RWPE2 (cell line): ENCODE data around the gene CACNA1D.

ENCODE experiments used
- ATAC-seq: fragments of 200-7000 bp; cut with Tn5 transposase; 3 replicates; pipeline ENCODE4 v1.9.1; 2021; ENCODE audit warnings: low read depth
- DNase-seq: peaks from one replicate; pipeline ENCODE4 v3.0.0-alpha.2; 2020; ENCODE audit warnings: low spot score
- H3K27ac ChIP-seq: fragments of 450-650 bp; 2 replicates; pipeline ENCODE4 v1.5.1; 2017; ENCODE audit warnings: mild to moderate bottlenecking; ENCODE audit not compliant: poor library complexity, severe bottlenecking
- H3K27me3 ChIP-seq: fragments of 250-450 bp; sonication (Bioruptor Pico); 2 replicates; pipeline ENCODE4 v1.5.1; 2021; ENCODE audit warnings: mild to moderate bottlenecking, moderate library complexity; ENCODE audit not compliant: insufficient read depth, poor library complexity, severe bottlenecking
- H3K36me3 ChIP-seq: fragments of 250-450 bp; sonication (Bioruptor Pico); 2 replicates; pipeline ENCODE4 v1.5.1; 2020; ENCODE audit warnings: low read depth, mild to moderate bottlenecking, moderate library complexity
- H3K4me1 ChIP-seq: fragments of 250-450 bp; sonication (Bioruptor Pico); 2 replicates; pipeline ENCODE4 v1.5.1; 2021; ENCODE audit warnings: mild to moderate bottlenecking, moderate library complexity; ENCODE audit not compliant: insufficient read depth, poor library complexity, severe bottlenecking
- H3K4me3 ChIP-seq: fragments of 250-450 bp; sonication (Bioruptor Pico); 2 replicates; pipeline ENCODE4 v1.5.1; 2021; ENCODE audit warnings: mild to moderate bottlenecking, moderate library complexity; ENCODE audit not compliant: severe bottlenecking
- H3K9me3 ChIP-seq: fragments of 250-450 bp; sonication (Bioruptor Pico); 2 replicates; pipeline ENCODE4 v1.5.1; 2021; ENCODE audit warnings: mild to moderate bottlenecking, moderate library complexity; ENCODE audit not compliant: severe bottlenecking
- CTCF ChIP-seq: fragments of 450-650 bp; IDR thresholded peaks from one replicate; pipeline ENCODE4 v1.5.1; 2017; ENCODE audit warnings: mild to moderate bottlenecking, moderate library complexity; ENCODE audit not compliant: poor library complexity, severe bottlenecking

The CACNA1D gene

DNA sequence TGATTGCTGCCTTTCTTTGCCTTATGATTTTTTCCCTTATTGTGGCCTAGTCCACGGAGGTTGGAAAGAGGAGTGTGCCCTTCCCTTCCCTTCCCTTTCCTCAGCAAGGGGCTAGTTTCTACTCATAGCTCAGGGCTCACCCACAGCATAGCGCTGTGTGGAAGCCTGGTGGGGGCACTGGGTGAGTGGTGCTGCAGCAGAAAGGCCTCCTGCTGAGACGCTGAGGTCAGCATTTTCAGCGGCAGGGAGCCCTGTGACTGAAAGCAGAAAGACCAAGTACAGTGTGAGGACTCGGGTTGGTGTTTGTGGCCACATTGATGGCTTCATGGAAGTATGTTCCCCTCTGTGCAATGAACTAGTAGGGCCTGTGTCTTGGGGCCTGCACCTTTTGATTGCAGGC is 21.9 kb downstream of the CACNA1D start:
- Histone ChIP-seq H3K9me3 (no peaks in the 10 kb centered on the region), H3K27me3 (peaks cover 8% of the 10 kb centered on the region), H3K4me1 (no peaks in the 10 kb centered on the region), H3K36me3 (no peaks in the 10 kb centered on the region), H3K4me3 (no peak overlapping the region), H3K27ac (no peak overlapping the region)
- no peak for ATAC-seq
- no peak for DNase-seq
- TF ChIP-seq CTCF: no peak

- Histone ChIP-seq H3K36me3 (no peaks in the 10 kb centered on the region), H3K4me1 (no peaks in the 10 kb centered on the region), H3K27me3 (no peaks in the 10 kb centered on the region), H3K4me3 (no peak overlapping the region), H3K9me3 (no peaks in the 10 kb centered on the region), H3K27ac (no peak overlapping the region)
- ATAC-seq (no peak), DNase-seq (no peak)
- no peak for TF ChIP-seq CTCF
These were observed 24.1 kb downstream of the CACNA1D start for GRCh38 chr3:53518495-53518981.

DNA sequence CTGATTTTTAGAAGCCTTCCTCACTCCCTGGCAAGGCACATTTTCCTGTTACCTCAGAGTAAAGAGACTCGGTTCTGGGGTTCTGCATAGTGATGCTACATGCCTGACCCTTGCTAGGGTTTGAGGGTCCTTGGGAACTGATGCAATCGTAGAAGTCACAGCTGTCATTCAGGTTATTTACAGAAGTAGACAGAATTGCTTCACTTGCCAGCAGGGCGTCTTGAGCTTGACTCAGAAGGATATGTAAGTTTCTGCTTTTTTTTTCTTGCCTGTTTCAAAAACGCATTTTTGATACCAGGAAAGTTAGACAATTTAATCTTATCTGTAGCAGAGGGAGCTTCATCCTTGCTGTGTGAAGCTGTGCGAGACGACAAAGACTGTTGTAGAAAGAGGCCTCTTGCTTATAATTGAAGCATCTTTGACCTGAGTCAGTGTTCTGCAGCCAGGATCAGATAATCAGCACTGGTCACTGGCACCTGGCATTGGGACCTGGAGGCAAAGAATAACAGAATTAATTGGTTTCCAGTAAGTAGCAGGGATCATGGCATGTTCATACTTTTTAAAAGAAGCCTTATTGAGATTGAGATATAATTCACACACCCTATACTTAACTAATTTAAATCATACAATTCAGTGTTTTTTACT is 24.8 kb downstream of the CACNA1D start:
- no peak for ATAC-seq
- no peak overlapping the region for H3K27ac ChIP-seq
- DNase-seq: no peak

DNA sequence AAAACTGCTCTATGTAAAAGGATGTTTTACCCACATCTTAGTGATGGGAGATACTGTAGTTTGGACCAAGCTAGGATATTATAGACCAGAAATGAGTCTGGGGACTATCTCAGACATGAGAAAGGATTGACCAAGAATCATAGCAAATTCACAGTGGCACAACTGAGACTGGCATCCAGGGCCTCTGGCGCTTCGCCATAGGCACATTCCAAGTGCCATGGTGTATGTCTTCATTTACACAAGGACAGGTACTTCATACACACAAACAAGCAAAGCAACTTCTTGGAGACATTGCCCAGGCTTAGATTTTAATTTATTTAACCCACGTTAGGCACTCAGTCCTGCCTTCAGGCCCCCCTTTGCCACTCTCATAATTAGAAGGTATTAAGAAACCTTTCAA is 28.9 kb downstream of the CACNA1D start:
- no peak overlapping the region for H3K27ac ChIP-seq
- no peaks in the 10 kb centered on the region for H3K36me3 ChIP-seq
- H3K4me1 ChIP-seq: no peaks in the 10 kb centered on the region
- DNase-seq: no peak
- ATAC-seq: no peak
- no peak overlapping the region for H3K4me3 ChIP-seq
- no peaks in the 10 kb centered on the region for H3K9me3 ChIP-seq
- peaks cover 3% of the 10 kb centered on the region for H3K27me3 ChIP-seq
- no peak for TF ChIP-seq CTCF

More for the DNA sequence above, 24.8 kb downstream of the CACNA1D start:
- Histone ChIP-seq H3K36me3 (no peaks in the 10 kb centered on the region), H3K4me1 (no peaks in the 10 kb centered on the region), H3K27me3 (no peaks in the 10 kb centered on the region), H3K9me3 (no peaks in the 10 kb centered on the region), H3K4me3 (no peak overlapping the region)
- no peak for TF ChIP-seq CTCF

DNA sequence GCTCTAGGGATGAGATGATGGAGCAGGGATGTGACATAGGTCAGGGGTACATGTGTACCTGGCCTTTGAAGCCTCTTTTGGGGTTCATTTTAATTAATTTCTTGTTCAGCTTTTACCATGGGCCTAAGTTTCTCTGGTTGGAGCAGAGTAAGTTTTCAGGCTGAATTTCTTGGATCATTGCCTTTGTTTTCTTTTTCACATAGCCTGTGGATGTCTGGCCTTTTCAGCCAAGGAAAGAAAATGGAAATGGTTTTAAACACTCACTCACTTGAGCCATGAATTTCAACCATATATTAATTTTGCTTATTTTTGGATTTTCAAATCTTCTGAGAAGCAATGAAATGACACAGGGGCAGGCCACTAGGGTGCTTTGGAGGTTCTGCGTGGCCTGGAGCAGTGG is 30.2 kb downstream of the CACNA1D start:
- Histone ChIP-seq H3K36me3 (no peaks in the 10 kb centered on the region), H3K4me1 (no peaks in the 10 kb centered on the region), H3K4me3 (no peak overlapping the region), H3K27ac (no peak overlapping the region), H3K9me3 (no peaks in the 10 kb centered on the region), H3K27me3 (peaks cover 4% of the 10 kb centered on the region)
- no peak for TF ChIP-seq CTCF
- ATAC-seq (no peak), DNase-seq (no peak)
